Measurements from ENCODE around the gene ZNF200.
"Not testable (repeated sequence)": the region's sequence is repeated elsewhere in the genome, so short reads cannot be mapped to it uniquely, and the experiment has no call there.

The ZNF200 gene

GRCh38 chr16:3276679-3277078 lies 41.7 kb upstream of the ZNF200 start:
- DNase-seq (ENCODE audit: low read depth) = no peak
- no peak for TF ChIP-seq CTCF (IDR thresholded peaks at IDR 0.05; ENCODE audit: low read length, missing control alignments)
- H3K4me3 ChIP-seq (replicated peaks; ENCODE audit: low read depth, low read length) = no peak overlapping the region

GRCh38 chr16:3274947-3275346 lies 40.0 kb upstream of the ZNF200 start:
- H3K4me3 ChIP-seq (replicated peaks; ENCODE audit: low read depth, low read length) = no peak overlapping the region
- no peak for DNase-seq (ENCODE audit: low read depth)
- TF ChIP-seq CTCF (IDR thresholded peaks at IDR 0.05; ENCODE audit: low read length, missing control alignments) = no peak

- no peak for TF ChIP-seq CTCF (IDR thresholded peaks at IDR 0.05; ENCODE audit: low read length, missing control alignments)
- no peak for DNase-seq (ENCODE audit: low read depth)
- H3K4me3 ChIP-seq (replicated peaks; ENCODE audit: low read depth, low read length) = no peak overlapping the region
These were observed 39.5 kb upstream of the ZNF200 start for GRCh38 chr16:3274490-3274889.

GRCh38 chr16:3271281-3271680 lies 36.3 kb upstream of the ZNF200 start:
- H3K4me3 ChIP-seq (replicated peaks; ENCODE audit: low read depth, low read length); DNase-seq (ENCODE audit: low read depth): not testable (repeated sequence)

- not testable (repeated sequence) for H3K4me3 ChIP-seq (replicated peaks; ENCODE audit: low read depth, low read length); DNase-seq (ENCODE audit: low read depth)
These were observed 35.8 kb upstream of the ZNF200 start for GRCh38 chr16:3270718-3271117.

- DNase-seq (ENCODE audit: low read depth) = no peak
- H3K4me3 ChIP-seq (replicated peaks; ENCODE audit: low read depth, low read length) = no peak overlapping the region
- TF ChIP-seq CTCF (IDR thresholded peaks at IDR 0.05; ENCODE audit: low read length, missing control alignments) = no peak
These were observed 33.3 kb upstream of the ZNF200 start for GRCh38 chr16:3268294-3268693.

- peak; percentile 67 for DNase-seq (ENCODE audit: low read depth)
These were observed 32.0 kb upstream of the ZNF200 start for GRCh38 chr16:3266873-3267537.

More at GRCh38 chr16:3266873-3267537, 32.0 kb upstream of the ZNF200 start:
- TF ChIP-seq CTCF (IDR thresholded peaks at IDR 0.05; ENCODE audit: low read length, missing control alignments) = peak; percentile 59
- H3K4me3 ChIP-seq (replicated peaks; ENCODE audit: low read depth, low read length) = no peak overlapping the region

Data from fibroblast of pulmonary artery (primary cell).